OCI-LY3 (cell line): Measurements from ENCODE around the gene C11orf24.

Source experiments
- EZH2phosphoT487 ChIP-seq: fragments of 200-600 bp; shearing (Covaris generic); IDR thresholded peaks from 2 replicates; pipeline ENCODE4 v1.6.1; 2018; ENCODE audit warnings: antibody characterized with exemption, mixed run types, low read depth
- TF ChIP-seq, protein P1 (sequence below): fragments of 200-600, 300-600 bp; sonication (generic); IDR thresholded peaks from 2 replicates; pipeline ENCODE4 v1.5.1; 2014; ENCODE audit warnings: antibody characterized with exemption, low read length, low read depth

DNA sequence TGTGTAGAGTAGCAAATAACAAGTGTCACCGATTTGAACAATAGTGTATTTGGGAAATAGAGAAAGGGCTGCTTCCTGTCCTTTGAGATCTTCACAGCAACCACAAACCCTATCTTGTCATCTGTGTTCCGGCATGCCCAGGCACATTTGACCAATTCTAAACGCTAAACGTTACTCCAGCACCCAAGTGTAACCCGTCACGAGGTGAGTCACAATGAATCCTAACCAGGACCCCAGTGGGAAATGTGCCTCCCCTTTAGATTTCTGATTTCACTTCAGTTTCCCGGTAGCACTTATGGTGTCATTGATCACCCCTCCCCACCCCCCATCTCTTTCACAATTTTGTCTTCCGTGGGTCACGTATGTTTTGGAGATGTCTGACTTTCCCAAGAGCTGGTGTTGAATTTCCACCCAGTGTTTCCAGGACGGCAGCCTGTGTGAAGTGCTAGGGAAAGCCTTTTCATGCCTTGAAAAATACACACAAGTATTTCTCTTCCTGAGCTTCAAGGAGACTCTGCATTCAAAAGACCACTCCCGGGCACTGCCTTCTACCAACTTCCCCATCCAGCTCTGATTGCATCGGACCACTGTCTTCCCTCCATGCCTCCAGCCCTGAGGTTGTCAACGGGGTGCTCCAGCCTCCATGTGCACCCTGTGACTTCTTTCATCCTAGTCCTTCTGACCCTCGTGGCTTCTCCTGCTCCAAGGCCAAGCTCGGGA lies 10.5 kb upstream of the C11orf24 start:
- TF ChIP-seq, protein P1, sequence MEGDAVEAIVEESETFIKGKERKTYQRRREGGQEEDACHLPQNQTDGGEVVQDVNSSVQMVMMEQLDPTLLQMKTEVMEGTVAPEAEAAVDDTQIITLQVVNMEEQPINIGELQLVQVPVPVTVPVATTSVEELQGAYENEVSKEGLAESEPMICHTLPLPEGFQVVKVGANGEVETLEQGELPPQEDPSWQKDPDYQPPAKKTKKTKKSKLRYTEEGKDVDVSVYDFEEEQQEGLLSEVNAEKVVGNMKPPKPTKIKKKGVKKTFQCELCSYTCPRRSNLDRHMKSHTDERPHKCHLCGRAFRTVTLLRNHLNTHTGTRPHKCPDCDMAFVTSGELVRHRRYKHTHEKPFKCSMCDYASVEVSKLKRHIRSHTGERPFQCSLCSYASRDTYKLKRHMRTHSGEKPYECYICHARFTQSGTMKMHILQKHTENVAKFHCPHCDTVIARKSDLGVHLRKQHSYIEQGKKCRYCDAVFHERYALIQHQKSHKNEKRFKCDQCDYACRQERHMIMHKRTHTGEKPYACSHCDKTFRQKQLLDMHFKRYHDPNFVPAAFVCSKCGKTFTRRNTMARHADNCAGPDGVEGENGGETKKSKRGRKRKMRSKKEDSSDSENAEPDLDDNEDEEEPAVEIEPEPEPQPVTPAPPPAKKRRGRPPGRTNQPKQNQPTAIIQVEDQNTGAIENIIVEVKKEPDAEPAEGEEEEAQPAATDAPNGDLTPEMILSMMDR: no peak
- TF ChIP-seq EZH2phosphoT487: no peak
